GM18951 (cell line): Measurements from ENCODE around the gene KRT2.

Experiments
- POLR2A ChIP-seq: IDR thresholded peaks from 4 replicates; pipeline ENCODE4 v1.6.1; 2011; ENCODE audit warnings: mild to moderate bottlenecking; ENCODE audit not compliant: insufficient read length, insufficient read depth; ENCODE audit errors: extremely low read depth
- in situ Hi-C: fragments of 300-500 bp; cut with MboI; formaldehyde crosslinking; loops from one replicate; pipeline ENCODE4 v1.12.0; 2022; ENCODE audit warnings: low sequenced_read_pairs, mixed read lengths, inconsistent platforms; ENCODE audit not compliant: unreplicated experiment

KRT2 gene

DNA sequence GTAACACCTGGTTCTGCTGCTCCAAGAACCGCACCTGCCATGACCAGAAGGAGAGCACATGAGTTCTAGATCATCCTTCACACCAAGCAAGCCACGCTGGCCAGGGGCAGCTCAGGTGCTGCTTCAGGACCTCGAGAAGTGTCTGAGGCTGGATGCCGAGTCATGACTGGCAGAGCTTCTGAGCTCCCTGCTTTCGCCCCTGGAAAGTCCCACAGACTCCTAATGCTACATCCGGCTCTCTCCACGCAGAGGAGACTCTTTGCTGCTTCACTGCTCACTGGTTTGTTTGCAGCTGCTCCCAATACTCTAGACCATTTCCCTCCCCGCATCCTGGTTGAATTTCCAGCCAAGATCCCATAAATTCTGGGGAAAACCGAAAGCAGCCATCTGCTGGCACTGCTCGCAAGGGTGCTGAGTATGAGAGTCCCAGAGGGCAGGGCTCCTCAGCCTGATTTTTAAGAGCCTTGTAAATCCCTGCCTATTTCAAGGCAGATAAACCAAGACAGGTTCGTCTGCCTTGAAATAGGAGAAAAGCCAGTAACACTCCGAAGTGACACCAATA lies 1.4 kb downstream of the KRT2 start:
- no peak for TF ChIP-seq POLR2A
- in situ Hi-C loops, result no loop called here

DNA sequence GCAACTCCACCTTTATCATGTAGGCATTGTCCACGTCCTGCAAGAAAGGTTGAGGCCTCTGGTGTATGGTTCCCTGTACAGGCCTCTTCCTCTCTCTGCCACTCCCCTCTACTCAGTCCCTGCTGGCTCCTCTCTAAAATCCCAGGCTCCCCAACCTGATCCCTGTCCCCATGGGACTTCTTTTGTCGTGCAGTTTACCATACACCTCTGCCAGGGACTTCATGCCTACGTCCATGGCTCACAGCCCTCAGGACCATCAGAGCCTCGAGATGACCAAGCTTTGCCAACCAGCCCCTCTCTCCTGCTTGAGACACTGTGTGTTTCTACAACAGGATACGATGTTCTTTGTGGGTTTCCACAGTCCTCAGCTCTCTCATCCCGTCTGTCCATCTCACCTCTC lies 2.9 kb downstream of the KRT2 start:
- in situ Hi-C loops, result no loop called here
- TF ChIP-seq POLR2A, result no peak

DNA sequence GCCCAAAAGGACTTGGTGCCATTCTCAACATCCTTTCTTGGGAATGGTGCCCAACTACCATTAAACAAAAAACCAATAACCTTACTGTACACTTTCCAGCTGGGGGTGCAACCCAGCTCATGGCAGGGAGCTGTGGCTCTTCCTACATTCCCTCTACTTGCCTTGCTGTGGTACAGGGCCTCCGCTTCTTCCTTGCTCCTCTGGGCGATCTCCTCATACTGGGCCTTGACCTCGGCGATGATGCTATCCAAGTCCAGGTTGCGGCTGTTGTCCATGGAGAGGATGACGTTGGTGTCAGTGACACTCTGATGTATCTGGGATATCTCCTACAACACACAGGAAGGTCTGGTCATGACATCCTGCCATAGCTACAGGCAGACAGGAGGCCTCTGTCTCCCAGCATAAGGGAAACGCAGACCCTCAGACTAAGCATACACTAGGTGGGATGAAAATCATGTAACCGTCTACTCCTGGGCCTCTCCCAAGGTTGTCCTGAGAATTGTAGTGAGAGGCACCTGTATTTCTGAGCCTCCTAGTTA lies 3.9 kb downstream of the KRT2 start:
- in situ Hi-C loops, result no loop called here
- no peak for TF ChIP-seq POLR2A

DNA sequence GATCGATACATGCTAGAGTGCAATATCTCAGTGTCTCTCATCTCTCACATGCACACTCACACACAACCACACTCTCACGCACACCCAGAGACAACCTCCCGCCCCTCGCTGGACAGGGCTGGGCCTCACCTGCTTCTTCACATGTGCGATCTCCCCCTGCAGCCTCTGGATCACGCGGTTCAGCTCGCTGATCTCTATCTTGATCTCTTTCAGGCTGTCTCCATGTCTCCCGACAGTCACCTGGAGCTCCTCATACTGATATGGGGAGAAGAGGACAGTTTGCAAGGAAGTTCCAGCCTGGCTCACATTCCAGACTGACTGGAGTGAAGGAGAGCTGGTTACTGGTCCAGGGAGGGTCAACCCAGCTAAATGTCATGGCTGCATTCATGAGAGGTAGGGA lies 4.4 kb downstream of the KRT2 start:
- in situ Hi-C loops, result no loop called here
- no peak for TF ChIP-seq POLR2A

DNA sequence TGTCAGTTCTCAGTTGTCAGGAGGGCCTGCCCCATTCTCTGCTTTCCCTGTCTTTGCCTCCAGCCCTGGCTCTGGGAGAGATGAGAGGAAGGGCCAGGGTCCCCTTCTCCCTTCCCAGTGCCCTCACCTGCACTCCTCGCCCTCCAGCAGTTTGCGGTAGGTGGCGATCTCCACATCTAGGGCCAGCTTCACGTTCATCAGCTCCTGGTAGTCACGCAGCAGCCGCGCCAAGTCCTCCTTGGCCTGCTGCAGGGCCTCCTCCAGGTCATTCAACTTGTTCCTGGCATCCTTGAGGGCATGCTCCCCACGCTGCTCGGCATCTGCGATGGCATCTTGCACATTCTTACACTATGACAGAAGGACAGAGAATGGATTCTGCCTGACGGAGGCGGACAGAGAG lies 5.4 kb downstream of the KRT2 start:
- TF ChIP-seq POLR2A, result no peak
- in situ Hi-C loops, result no loop called here

DNA sequence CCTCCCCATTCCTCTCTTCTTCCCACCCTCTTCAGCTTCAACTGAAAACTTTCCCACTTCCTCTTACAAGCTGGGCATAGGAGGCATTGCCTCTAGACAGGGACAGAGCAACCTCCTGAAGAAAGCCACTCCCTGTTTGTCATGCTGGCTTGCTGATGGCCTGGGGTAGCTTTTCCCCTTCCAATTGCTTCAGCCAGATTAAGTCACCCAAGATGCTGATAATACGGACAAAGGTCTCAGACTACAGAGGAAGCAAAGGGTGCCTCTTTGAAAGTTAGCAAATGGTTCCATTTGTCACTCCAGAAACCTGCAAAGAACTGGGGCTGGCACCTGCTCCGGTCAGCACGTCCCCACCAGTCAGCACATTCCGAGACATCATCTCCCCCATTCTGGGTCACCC lies 6.0 kb downstream of the KRT2 start:
- in situ Hi-C loops, result no loop called here
- no peak for TF ChIP-seq POLR2A

DNA sequence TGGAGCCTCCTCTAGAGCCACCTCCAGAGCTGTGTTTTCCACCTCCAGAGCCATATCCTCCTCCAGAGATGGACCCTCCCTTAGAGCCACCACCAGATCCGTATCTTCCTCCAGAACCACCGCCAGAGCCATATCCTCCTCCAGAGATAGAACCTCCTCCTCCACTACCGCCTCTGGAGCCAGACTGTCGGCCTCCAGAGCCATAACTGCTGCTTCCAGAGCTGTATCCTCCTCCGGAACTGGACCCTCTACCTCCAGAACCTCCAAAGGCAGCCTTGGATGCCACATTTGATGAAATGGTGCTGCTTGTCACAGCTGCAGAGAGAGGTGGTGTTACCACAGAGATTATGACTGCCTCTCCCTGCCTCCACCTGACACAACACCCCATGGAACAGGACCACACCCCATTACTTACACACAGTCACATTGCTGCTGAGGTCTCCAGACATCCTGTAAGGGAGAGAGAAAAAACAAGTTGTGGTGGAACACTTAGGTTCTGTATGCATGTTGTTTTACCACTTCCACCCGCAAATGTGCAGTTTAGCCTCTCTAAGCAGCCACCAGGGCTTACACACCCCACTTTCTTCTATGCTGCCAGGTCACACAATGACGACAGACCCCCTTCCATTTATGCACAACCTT lies 6.8 kb downstream of the KRT2 start:
- in situ Hi-C loops, result no loop called here
- no peak for TF ChIP-seq POLR2A

DNA sequence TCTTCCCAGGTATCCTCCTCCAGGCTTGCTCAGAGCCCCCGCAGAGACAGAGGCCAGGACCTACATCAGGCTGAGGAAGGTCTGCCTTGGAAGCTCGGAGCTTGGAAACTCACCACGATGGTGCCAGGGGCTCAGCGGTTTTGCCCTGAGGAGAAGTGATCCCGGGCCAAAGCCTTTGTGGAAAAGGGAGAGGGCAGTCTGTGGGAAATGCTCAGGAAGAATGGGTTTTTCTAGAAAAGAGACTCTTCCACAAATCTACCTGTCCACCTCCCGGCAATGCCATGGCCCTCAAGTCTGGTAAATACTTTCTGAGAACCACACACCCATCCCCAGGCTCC lies 8.0 kb downstream of the KRT2 start:
- in situ Hi-C loops, result no loop called here

DNA sequence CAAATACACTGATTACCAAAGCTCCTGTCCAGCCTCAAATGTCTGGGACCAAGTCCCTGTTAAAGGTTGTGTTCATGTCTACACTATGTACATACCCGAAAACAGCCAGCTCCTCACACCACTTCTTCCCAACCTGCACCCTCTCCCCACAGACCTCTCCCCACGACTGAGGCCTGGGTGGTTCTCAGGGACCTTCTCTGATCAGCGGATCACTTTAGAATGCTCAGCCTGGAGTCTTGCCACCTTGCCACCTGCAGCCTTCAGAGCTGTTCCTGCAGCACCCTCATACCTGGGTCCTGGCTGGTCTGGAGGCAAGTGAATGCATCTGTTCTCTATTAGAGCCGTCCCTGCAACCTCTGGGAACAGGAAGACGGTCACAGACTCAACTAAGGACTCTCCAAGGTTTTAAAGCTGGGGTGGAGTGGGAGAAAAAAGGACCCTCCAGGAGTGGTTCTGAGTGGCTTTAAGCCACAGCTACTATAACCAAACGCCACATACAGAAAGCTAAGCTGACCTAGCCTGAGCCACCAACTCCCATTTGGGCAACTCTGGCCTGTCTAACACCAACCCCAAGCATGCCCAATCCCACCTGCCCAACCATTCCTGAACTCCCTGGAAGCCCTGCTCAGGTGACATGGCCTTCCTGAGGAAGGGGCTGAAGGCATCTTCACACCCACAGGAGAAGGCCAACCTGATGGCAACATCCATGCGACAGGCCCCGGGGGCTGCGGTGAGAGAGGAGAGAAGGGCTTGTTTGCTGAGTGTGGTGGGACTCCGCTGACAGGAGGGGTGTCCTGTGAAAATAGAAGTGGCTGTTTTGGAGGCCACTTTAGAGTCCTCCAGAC lies 8.6 kb downstream of the KRT2 start:
- no peak for TF ChIP-seq POLR2A
- in situ Hi-C loops, result no loop called here

More for the DNA sequence above, 8.0 kb downstream of the KRT2 start:
- TF ChIP-seq POLR2A, result no peak

DNA sequence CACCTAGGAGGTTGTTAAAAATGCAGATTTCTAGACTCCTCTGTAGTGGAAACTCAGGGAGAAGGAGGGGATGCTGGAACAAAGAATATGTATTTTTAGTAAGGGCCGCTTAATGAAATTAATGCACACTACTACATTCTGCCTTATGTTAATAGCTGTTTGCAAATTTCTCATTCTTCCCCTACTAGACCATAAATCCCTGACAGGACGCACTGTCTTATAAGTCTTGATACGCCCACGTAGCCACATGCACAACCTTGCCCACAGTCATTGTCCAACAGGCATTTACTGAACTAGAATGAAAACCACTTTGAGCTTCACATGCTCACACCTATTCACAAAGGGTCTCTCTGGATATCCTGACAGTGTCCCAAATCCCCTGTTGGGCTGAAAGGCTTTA lies 10.5 kb downstream of the KRT2 start:
- no peak for TF ChIP-seq POLR2A
- in situ Hi-C loops, result no loop called here

DNA sequence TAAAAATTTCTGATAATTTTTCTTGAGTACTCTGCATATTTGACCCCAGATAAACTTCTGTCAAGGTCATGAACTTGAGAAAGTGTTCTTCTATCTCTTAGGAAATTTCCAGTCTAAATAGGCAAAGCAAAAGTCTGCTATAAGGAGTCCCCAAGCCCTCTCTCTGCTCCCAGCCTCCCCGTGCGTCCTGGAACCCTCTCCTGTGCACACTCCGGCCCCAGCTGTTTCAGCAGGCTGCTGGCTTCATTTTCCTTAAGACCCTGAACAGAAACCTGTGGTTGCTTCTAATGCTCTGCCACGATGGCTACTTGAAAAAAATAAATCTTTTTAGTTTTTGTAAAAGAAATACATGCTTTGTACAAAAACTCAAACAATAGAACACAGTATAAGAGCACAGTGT lies 14.7 kb downstream of the KRT2 start:
- no peak for TF ChIP-seq POLR2A
- in situ Hi-C loops, result no loop called here

DNA sequence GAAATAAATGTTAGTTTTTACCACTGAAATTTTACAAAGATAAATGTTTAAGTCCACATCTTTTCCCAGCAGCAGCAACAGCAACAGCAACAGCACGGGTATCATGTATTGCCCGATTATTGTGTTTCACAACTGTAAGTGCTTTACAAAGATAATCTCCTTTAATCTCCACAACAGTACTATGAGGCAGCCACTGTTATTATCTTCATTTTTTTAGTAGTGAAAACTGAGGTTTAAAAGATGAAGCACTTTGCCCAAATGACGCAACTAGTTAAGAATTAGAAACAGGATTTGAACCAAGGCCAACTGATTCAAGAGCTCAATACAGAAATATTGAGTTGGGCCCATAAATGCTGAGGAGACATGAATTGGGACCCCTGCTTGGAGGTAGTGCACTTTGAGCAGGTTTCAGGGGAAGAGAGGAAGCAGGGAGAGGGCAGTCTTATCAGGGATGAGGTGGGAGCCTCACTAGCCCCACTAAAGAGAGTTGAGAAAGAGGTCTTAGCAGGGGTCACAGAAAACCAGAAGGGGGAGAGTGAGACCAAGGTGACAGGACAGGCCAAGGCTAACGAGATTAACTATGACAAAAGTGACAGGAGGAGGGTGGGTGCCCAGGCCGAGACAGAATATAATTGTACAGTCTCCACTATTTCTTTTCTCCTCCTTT lies 15.3 kb downstream of the KRT2 start:
- no peak for TF ChIP-seq POLR2A
- in situ Hi-C loops, result no loop called here

DNA sequence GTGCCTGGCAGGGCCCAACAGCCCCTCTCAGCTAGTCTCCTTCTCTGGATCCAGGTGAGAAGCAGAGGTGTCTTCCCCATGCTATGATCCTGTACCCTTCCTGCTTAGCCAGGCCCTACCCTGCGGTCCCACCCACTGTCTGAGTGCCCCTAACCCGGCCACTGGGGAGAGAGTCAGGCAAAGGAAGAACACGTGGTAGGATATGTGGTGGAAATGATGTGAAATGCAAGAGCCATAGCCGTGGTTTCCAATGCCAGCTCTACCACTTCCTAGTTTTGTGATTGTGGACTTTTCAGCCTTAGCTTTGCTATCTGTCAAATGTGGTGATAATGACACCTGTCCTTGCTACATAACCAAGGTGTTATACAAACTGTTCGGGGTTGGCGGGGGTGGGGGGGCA lies 15.8 kb downstream of the KRT2 start:
- no peak for TF ChIP-seq POLR2A
- in situ Hi-C loops, result no loop called here
